A549 treated with ZK216348 at 1 μM for 4 hours (cell line): ENCODE data around the gene TRAPPC8. TPM values are rescaled to one million over a fixed set of nuclear protein-coding genes. Genes with fewer than 3 reads are reported as not detected.

Experiments
- total RNA-seq: library from RNA; stranded (reverse); fragments of 200-300 nt; extraction: Qiagen RNA extraction; gene quantifications from 5 replicates; pipeline ENCODE4 v1.2.3, GENCODE V29; 2022; ENCODE audit warnings: low read depth

The TRAPPC8 gene, protein sequence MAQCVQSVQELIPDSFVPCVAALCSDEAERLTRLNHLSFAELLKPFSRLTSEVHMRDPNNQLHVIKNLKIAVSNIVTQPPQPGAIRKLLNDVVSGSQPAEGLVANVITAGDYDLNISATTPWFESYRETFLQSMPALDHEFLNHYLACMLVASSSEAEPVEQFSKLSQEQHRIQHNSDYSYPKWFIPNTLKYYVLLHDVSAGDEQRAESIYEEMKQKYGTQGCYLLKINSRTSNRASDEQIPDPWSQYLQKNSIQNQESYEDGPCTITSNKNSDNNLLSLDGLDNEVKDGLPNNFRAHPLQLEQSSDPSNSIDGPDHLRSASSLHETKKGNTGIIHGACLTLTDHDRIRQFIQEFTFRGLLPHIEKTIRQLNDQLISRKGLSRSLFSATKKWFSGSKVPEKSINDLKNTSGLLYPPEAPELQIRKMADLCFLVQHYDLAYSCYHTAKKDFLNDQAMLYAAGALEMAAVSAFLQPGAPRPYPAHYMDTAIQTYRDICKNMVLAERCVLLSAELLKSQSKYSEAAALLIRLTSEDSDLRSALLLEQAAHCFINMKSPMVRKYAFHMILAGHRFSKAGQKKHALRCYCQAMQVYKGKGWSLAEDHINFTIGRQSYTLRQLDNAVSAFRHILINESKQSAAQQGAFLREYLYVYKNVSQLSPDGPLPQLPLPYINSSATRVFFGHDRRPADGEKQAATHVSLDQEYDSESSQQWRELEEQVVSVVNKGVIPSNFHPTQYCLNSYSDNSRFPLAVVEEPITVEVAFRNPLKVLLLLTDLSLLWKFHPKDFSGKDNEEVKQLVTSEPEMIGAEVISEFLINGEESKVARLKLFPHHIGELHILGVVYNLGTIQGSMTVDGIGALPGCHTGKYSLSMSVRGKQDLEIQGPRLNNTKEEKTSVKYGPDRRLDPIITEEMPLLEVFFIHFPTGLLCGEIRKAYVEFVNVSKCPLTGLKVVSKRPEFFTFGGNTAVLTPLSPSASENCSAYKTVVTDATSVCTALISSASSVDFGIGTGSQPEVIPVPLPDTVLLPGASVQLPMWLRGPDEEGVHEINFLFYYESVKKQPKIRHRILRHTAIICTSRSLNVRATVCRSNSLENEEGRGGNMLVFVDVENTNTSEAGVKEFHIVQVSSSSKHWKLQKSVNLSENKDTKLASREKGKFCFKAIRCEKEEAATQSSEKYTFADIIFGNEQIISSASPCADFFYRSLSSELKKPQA (N-terminal part only)
- 9.5 to 13.7 TPM (median 12.4 TPM) in 5 replicates for total RNA-seq

DNA sequence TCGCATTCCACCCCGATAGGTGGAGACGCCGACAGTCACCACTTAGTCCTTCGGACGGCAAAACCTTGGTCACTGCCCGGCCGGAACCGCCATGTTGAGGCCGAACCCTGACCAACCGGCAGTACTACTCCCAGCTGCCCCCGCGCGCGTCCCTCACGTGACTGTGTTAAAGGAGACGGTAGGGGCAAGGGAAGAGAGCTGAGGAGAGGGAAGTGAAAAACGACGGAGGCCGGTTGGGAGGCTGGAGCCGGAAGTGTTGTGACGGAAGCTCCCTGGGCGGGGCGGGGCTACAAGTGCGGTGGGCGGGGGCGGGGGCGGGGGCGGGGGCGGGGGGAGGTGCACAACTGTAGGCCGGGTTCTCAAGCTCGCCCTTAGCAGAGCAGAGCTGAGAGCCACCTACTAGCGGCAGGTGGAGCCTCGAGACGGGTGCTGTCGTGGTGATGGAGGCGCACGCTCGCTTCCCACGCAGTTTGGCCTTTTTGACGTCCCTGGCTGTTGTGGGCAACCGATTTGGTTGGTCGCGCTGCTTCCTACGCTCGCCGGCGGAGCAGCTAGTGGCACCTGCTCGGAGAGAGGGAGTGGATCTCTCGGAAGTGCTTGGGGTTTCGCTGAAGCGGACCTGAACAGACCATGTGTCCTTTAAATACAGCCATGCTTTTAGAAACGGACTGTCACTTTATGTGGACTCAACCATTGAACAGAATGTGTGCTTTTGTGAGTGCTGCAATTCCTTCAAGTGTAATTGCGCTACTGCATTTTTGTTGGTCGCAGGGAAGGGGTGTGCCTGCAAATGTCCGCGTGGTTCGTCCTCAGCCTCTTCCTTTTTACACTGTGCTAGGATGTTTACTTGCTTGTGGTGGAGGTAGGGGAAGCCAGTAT lies at the start of gene TRAPPC8:
Gene TRAPPC8 (minus strand): TSS at position 130 of the 879 bp plus-strand sequence. CDS start 364 bp downstream, outside the sequence.

Other genes with a start within 250 kb of the TRAPPC8 start
- 0.13 TPM in 1 of 5 replicates, not detected in the others for gene SLC25A52, start 182.2 kb downstream of the TRAPPC8 start, total RNA-seq
- gene RNF125, start 75.7 kb upstream of the TRAPPC8 start, total RNA-seq: 0.18 to 1.1 TPM (median 0.47 TPM) in 5 replicates
- 8.6 to 17.1 TPM (median 13.7 TPM) in 5 replicates for gene RNF138, start 148.7 kb upstream of the TRAPPC8 start, total RNA-seq
- 0.09 TPM in 1 of 5 replicates, not detected in the others for gene MEP1B, start 246.9 kb upstream of the TRAPPC8 start, total RNA-seq